GM08714 (cell line): ENCODE results near the gene SMC3.

Experiments used
- H3K4me3 ChIP-seq: fragments of 200-500 bp; sonication (Bioruptor generic); 2 replicates; pipeline ENCODE4 v1.5.1; 2014; ENCODE audit warnings: mild to moderate bottlenecking, low read length, inconsistent platforms
- ZNF274 ChIP-seq: IDR thresholded peaks from 2 replicates; pipeline ENCODE4 v1.6.1; 2012; ENCODE audit warnings: mild to moderate bottlenecking, low read depth, low read length

Gene SMC3

DNA sequence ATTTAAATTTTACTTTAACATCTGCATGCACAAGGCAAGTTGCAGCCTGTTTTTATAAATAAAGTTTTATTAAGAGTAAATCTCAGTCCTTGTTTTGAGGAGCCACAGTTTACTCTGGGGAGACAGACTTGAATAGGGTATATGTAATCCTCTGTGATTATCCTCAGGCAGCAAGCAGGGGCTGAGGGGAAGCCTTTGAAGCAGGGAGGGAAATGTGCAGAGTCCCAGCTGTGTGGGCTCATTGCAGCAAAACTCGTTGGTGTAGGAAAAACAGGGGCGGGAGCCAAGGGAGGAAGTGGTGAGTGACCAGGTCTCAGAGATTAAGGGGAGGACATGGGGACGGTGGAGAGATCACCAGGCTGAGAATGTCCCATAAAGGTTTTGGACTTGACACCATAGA lies 34.3 kb upstream of the SMC3 start:
- no peak for TF ChIP-seq ZNF274
- no peak overlapping the region for H3K4me3 ChIP-seq

GRCh38 chr10:110534571-110534970 lies 32.9 kb upstream of the SMC3 start:
- no peak for TF ChIP-seq ZNF274
- no peak overlapping the region for H3K4me3 ChIP-seq

DNA sequence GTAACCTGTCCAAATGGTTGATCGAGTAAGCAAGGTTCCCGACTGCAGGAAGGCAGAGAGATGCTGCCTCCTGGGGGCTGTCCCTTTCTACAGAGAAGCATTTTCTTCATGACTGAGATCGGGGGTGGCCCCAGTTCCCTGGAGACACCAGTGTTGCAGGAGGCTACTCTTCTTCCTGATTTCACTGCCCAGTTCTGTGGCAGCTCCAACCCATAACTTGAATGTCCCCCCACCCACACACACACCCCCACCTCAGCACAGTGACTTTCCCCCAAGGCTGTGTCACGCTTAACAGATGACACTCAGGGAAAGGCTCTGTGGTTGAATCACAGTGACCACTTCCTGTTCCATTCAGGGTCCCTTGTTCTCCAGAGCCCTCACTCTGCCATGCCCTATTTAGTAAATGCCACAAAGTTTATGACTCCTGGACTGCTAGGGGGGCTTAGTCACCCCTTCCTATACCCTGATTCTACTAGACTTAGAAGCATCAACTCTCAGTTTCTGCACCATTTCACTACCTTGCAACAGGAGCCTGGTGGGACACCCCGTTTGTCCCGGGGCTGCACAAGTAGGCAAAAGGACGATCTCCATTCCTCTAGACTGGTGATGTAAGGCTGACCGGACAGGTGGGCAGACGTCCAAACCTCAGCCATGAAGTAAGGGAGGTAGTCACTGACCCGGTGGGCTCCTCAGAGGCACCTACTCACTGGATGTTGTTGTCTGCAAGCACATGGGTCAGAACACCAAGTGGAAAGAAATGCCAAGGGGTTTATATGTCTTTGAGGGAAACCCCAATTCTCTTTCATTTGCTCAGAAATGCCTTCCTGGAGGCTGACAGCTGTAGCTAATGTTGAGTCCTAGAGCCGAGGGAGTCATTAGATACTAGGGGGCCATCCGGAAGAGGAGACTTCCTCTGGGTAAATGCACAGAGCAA lies 31.3 kb upstream of the SMC3 start:
- TF ChIP-seq ZNF274 = no peak
- no peak overlapping the region; the same call in 1 of the 2 replicates for H3K4me3 ChIP-seq

- TF ChIP-seq ZNF274 = no peak
- H3K4me3 ChIP-seq = no peak overlapping the region
These were observed 28.4 kb upstream of the SMC3 start for GRCh38 chr10:110539091-110539490.

- TF ChIP-seq ZNF274 = no peak
- no peak overlapping the region for H3K4me3 ChIP-seq
These were observed 27.5 kb upstream of the SMC3 start for GRCh38 chr10:110540031-110540430.

- no peak for TF ChIP-seq ZNF274
- no peak overlapping the region for H3K4me3 ChIP-seq
These were observed 22.4 kb upstream of the SMC3 start for GRCh38 chr10:110544958-110545537.

- no peak for TF ChIP-seq ZNF274
- no peak overlapping the region for H3K4me3 ChIP-seq
These were observed 21.4 kb upstream of the SMC3 start for GRCh38 chr10:110546077-110546476.

DNA sequence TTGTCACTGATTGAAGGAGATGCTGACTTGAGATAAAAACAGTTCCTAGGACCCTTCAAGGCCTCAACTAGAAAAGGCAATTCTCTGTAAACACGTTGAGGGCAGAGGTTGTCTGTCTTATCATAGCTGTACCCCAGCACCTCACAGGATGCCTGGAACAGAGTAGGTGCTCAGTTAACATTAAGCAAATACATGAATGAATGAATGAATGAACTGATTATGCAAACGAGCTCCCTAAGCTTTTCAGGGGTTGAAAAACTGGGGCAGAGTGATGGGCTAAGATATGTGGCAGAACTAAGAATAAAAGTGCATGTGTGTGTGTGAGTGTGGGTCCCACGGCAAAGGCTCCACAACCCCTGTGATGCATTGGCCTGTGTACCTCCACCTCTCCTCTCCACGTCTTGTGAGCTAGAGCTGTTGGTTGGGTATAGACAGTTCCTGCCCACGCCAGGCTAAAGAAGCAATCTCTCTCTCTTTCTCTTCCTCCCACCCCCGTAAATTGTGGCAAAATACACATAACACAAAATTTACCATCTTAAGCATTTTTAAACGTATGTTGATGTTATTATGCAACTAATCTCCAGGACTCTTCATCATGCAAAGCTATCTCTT lies 20.9 kb upstream of the SMC3 start:
- no peak for TF ChIP-seq ZNF274
- H3K4me3 ChIP-seq = no peak overlapping the region

GRCh38 chr10:110547139-110547761 lies 20.2 kb upstream of the SMC3 start:
- no peak overlapping the region for H3K4me3 ChIP-seq
- TF ChIP-seq ZNF274 = no peak

DNA sequence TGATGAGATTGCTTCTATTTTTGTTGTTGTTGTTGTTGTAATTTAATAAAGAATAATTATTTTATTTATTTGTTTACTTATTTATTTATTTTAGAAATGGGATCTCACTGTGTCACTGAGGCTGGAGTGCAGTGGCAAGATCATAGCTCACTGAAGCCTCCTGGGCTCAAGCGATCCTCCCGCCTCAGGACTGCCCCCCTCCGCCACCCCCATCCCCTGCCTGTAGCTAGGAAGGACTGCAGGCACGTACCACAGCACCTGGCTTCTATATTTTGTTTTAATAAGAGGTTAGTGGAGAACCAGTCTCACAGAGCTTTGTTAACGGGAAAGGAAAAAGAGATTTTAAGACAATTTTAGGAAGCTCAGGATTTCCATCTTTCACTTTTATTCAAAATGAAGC lies 19.5 kb upstream of the SMC3 start:
- no peak for TF ChIP-seq ZNF274
- H3K4me3 ChIP-seq = no peak overlapping the region

DNA sequence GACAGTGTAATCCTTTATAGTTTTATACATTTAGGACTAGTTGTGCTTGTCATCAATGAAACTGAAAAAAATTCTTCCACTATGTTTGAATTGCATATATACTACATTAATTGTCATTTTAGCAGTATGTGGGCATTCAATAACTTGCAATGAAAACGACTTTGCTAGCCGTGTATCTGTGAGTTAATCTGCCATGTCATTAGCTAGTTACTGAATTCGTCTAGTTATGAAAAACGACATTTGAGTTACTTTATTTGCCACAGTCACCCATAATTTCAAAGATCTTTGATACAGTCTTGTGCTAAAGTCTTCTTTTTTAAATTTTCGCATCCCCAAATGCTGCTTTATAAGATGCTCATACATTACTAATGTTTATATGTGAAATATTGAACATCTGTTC lies 18.3 kb upstream of the SMC3 start:
- H3K4me3 ChIP-seq = no peak overlapping the region
- TF ChIP-seq ZNF274 = no peak

DNA sequence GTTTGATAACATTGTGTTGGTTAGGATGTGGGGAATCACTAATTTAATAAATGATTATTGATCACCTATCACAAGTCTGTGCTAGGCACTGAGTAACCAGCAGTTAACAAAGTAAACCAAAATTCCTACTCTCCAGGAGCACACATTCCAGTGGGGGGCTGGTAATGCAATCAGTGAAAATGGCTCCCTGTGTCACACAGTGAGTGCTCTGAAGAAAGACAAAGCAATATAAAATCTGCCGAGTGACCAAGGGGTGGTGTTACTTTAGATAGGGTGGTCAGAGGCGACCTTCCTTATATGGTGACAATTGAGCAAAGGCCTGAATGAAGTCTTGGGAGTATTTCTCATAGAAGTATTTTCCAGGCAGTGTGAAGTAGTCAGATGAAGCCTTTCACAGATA lies 13.6 kb upstream of the SMC3 start:
- no peak overlapping the region for H3K4me3 ChIP-seq
- no peak for TF ChIP-seq ZNF274

DNA sequence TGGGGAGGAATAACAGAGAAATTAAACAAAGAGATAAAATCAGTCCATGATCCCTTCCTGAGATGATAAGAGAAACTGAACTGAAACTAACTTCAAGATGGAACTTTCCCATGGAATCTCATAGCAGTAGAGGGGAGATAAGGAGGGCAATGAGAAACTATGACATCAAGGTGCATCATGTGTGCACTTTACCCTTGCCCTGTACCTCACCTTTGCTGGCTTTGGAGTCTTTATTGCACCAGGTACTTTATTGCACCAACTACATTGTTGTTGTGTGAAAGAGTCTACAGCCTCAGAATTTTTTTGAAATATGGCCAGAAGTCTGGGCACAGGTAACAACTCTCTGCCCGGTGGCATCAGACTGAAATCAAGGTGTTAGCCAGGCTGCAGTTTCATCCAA lies 11.2 kb upstream of the SMC3 start:
- no peak overlapping the region for H3K4me3 ChIP-seq
- no peak for TF ChIP-seq ZNF274

GRCh38 chr10:110556969-110557601 lies 10.4 kb upstream of the SMC3 start:
- TF ChIP-seq ZNF274 = no peak
- no peak overlapping the region for H3K4me3 ChIP-seq
